Fibroblast of lung (primary cell): ENCODE data around the gene TBC1D22B. TPM values are rescaled to one million over a fixed set of nuclear protein-coding genes. Genes with fewer than 3 reads are reported as not detected.

Experiments used
- DNase-seq, 2 donors: peaks; one replicate each; pipeline versions ENCODE4 v3.0.0 to v3.0.0-alpha.2; 2010; ENCODE audit warnings: low read depth in 2 of 2
- H2AFZ ChIP-seq: 2 replicates; pipeline ENCODE4 v1.5.1; 2012; ENCODE audit warnings: low read length, control low read depth, inconsistent platforms
- H3K27ac ChIP-seq: 2 replicates; pipeline ENCODE4 v1.5.1; 2011; ENCODE audit warnings: low read length, control low read depth; ENCODE audit not compliant: insufficient read depth
- H3K27me3 ChIP-seq: 2 replicates; pipeline ENCODE4 v1.5.1; 2011; ENCODE audit warnings: mild to moderate bottlenecking, low read length; ENCODE audit not compliant: control insufficient read depth, insufficient read depth
- H3K36me3 ChIP-seq: 2 replicates; pipeline ENCODE4 v1.5.1; 2011; ENCODE audit warnings: low read length; ENCODE audit not compliant: control insufficient read depth, insufficient read depth
- H3K4me1 ChIP-seq: 2 replicates; pipeline ENCODE4 v1.5.1; 2011; ENCODE audit warnings: low read length; ENCODE audit not compliant: control insufficient read depth, insufficient read depth; ENCODE audit errors: extremely low read depth
- H3K4me2 ChIP-seq: 2 replicates; pipeline ENCODE4 v1.5.1; 2011; ENCODE audit warnings: low read length, control low read depth; ENCODE audit not compliant: insufficient read depth; ENCODE audit errors: extremely low read depth
- H3K4me3 ChIP-seq, 4 experiments: fragments of 200-600 bp in 1 of 4; sonication (generic) in 1 of 4; replicated peaks in 1 of 4; 2 replicates each; pipeline ENCODE4 v1.5.1; 2011 to 2016; ENCODE audit warnings: low read length in 4 of 4, low read depth in 3 of 4, mild to moderate bottlenecking in 3 of 4, control low read depth in 2 of 4, inconsistent platforms in 1 of 4, mixed read lengths in 1 of 4; ENCODE audit not compliant: insufficient read depth in 1 of 4; ENCODE audit errors: control extremely low read depth in 1 of 4
- H3K79me2 ChIP-seq: 2 replicates; pipeline ENCODE4 v1.5.1; 2012; ENCODE audit warnings: mild to moderate bottlenecking, low read length, inconsistent platforms; ENCODE audit not compliant: control insufficient read depth, insufficient read depth
- H3K9ac ChIP-seq: 2 replicates; pipeline ENCODE4 v1.5.1; 2011; ENCODE audit warnings: mild to moderate bottlenecking, low read length, control low read depth; ENCODE audit not compliant: insufficient read depth
- H3K9me3 ChIP-seq: 2 replicates; pipeline ENCODE4 v1.5.1; 2012; ENCODE audit warnings: low read depth, low read length; ENCODE audit not compliant: control insufficient read depth, insufficient read depth
- H4K20me1 ChIP-seq: 2 replicates; pipeline ENCODE4 v1.5.1; 2011; ENCODE audit warnings: low read length; ENCODE audit not compliant: control insufficient read depth, insufficient read depth; ENCODE audit errors: extremely low read depth
- CTCF ChIP-seq, 2 donors: IDR thresholded peaks in 1 of 2; conservative IDR thresholded peaks in 1 of 2; 1 replicate in 1 of 2; 2 replicates in 1 of 2; pipeline ENCODE4 v1.5.1; 2011 to 2012; ENCODE audit warnings: low read length in 2 of 2, control low read depth in 1 of 2, inconsistent platforms in 1 of 2, low read depth in 1 of 2, mild to moderate bottlenecking in 1 of 2
- EZH2 ChIP-seq: IDR thresholded peaks from 2 replicates; pipeline ENCODE4 v1.5.1; 2012; ENCODE audit warnings: low read length, control low read depth, mild to moderate bottlenecking; ENCODE audit errors: missing control alignments
- polyA plus RNA-seq, 2 donors: library from polyadenylated mRNA; depleted of rRNA in 1 of 2; stranded (reverse) in 1 of 2; unstranded in 1 of 2; fragments of >200 nt; gene quantifications; 2 replicates each; pipeline ENCODE4 v1.2.1, GENCODE V29; 2011 to 2012; ENCODE audit warnings: missing spikeins in 1 of 2
- total RNA-seq: library from RNA; depleted of rRNA; stranded (reverse); fragments of >200 nt; gene quantifications from 2 replicates; pipeline ENCODE4 v1.2.1, GENCODE V29; 2014

The TBC1D22B gene
- total and polyA plus RNA-seq, 2 donors (not counting 1 experiment from before 2014, with no cell fraction given), result 6.3 to 9.7 TPM

GRCh38 chr6:37285861-37286311 is 28.3 kb downstream of the TBC1D22B start:
- H3K79me2 ChIP-seq, result no peaks in the 10 kb centered on the region
- no peaks in the 10 kb centered on the region for H3K9me3 ChIP-seq
- no peak overlapping the region for H3K27ac ChIP-seq
- H3K4me1 ChIP-seq, result no peaks in the 10 kb centered on the region
- no peak overlapping the region for H3K4me2 ChIP-seq
- H4K20me1 ChIP-seq, result no peaks in the 10 kb centered on the region
- no peak overlapping the region for H2AFZ ChIP-seq
- TF ChIP-seq CTCF (conservative IDR thresholded peaks at IDR 0.05 in 1 of 2, IDR thresholded peaks at IDR 0.05 in 1 of 2; ENCODE audit: low read depth in 1 of 2, low read length in 2 of 2) (no peak), EZH2 (no peak)
- H3K9ac ChIP-seq, result no peak overlapping the region
- no peak for DNase-seq
- H3K4me3 ChIP-seq, result no peak overlapping the region
- H3K36me3 ChIP-seq, result peaks cover 10% of the 10 kb centered on the region
- H3K27me3 ChIP-seq, result no peaks in the 10 kb centered on the region

GRCh38 chr6:37287519-37288157 is 30.1 kb downstream of the TBC1D22B start:
- no peaks in the 10 kb centered on the region for H3K27me3 ChIP-seq
- H3K36me3 ChIP-seq, result peaks cover 12% of the 10 kb centered on the region
- H4K20me1 ChIP-seq, result no peaks in the 10 kb centered on the region
- no peak overlapping the region for H3K9ac ChIP-seq
- no peaks in the 10 kb centered on the region for H3K4me1 ChIP-seq
- H3K4me3 ChIP-seq, result no peak overlapping the region
- no peak for DNase-seq
- H3K9me3 ChIP-seq, result no peaks in the 10 kb centered on the region
- TF ChIP-seq EZH2, result no peak
- no peak for TF ChIP-seq CTCF (conservative IDR thresholded peaks at IDR 0.05 in 1 of 2, IDR thresholded peaks at IDR 0.05 in 1 of 2; ENCODE audit: low read depth in 1 of 2, low read length in 2 of 2)
- H3K4me2 ChIP-seq, result no peak overlapping the region
- H3K79me2 ChIP-seq, result no peaks in the 10 kb centered on the region
- H2AFZ ChIP-seq, result no peak overlapping the region
- H3K27ac ChIP-seq, result no peak overlapping the region

GRCh38 chr6:37288247-37288646 is 30.7 kb downstream of the TBC1D22B start:
- no peak overlapping the region for H3K4me2 ChIP-seq
- H3K27me3 ChIP-seq, result no peaks in the 10 kb centered on the region
- no peaks in the 10 kb centered on the region for H4K20me1 ChIP-seq
- H3K4me1 ChIP-seq, result no peaks in the 10 kb centered on the region
- H3K36me3 ChIP-seq, result peaks cover 11% of the 10 kb centered on the region
- H3K9me3 ChIP-seq, result no peaks in the 10 kb centered on the region
- no peak overlapping the region for H3K9ac ChIP-seq
- H3K79me2 ChIP-seq, result no peaks in the 10 kb centered on the region
- no peak overlapping the region for H3K27ac ChIP-seq
- TF ChIP-seq EZH2 (no peak), CTCF (conservative IDR thresholded peaks at IDR 0.05 in 1 of 2, IDR thresholded peaks at IDR 0.05 in 1 of 2; ENCODE audit: low read depth in 1 of 2, low read length in 2 of 2) (no peak)
- no peak for DNase-seq
- no peak overlapping the region for H2AFZ ChIP-seq
- H3K4me3 ChIP-seq, result no peak overlapping the region
